B cell (primary cell): ENCODE measurements around the gene TBCD. TPM values are rescaled to one million over a fixed set of nuclear protein-coding genes. Genes with fewer than 3 reads are reported as not detected.

Experiments
- ATAC-seq: fragments of 200-7000 bp; cut with Tn5 transposase; one replicate; pipeline ENCODE4 v1.10.0; 2021; ENCODE audit warnings: low read depth, mild to moderate bottlenecking, moderate number of reproducible peaks, moderate library complexity
- CTCF ChIA-PET: fragments of 350-600 bp; sonication (Branson Sonifier 250); formaldehyde crosslinking; loops from one replicate; lab custom pipeline; 2021; ENCODE audit warnings: antibody characterized with exemption, inconsistent platforms; lab: Charles Lee
- POLR2A ChIA-PET: fragments of 350-600 bp; sonication (Branson Sonifier 250); formaldehyde crosslinking; loops from one replicate; lab custom pipeline; 2021; ENCODE audit warnings: antibody characterized with exemption; lab: Charles Lee
- DNase-seq: peaks from one replicate; pipeline ENCODE4 v3.0.0; 2013
- H2AFZ ChIP-seq: 2 replicates; pipeline ENCODE4 v1.6.1; 2012; ENCODE audit warnings: mild to moderate bottlenecking, low read depth, low read length; ENCODE audit not compliant: insufficient read depth, poor library complexity, severe bottlenecking
- H3K27ac ChIP-seq, 2 donors: 1 replicate in 1 of 2; 2 replicates in 1 of 2; pipeline ENCODE4 v1.5.1; 2012 to 2013; ENCODE audit warnings: low read length in 2 of 2, mild to moderate bottlenecking in 2 of 2, moderate library complexity in 1 of 2
- H3K27me3 ChIP-seq, 4 experiments: fragments of 200-600 bp in 1 of 4; sonication (generic) in 1 of 4; replicated peaks in 1 of 4; 1 replicate in 2 of 4; 2 replicates in 2 of 4; pipeline versions ENCODE4 v1.6.1 to v1.7.0; 2013 to 2016; ENCODE audit warnings: low read length in 3 of 4, mild to moderate bottlenecking in 2 of 4, mixed read lengths in 1 of 4, moderate library complexity in 1 of 4; ENCODE audit not compliant: insufficient read depth in 4 of 4, control insufficient read depth in 3 of 4; ENCODE audit errors: control extremely low read depth in 1 of 4
- H3K36me3 ChIP-seq, 2 experiments: replicated peaks in 1 of 2; 1 replicate in 1 of 2; 2 replicates in 1 of 2; pipeline versions ENCODE4 v1.6.1 to v1.7.1; 2013; ENCODE audit warnings: low read length in 1 of 2; ENCODE audit not compliant: insufficient read depth in 2 of 2, control insufficient read depth in 1 of 2; ENCODE audit errors: control extremely low read depth in 1 of 2, extremely low read depth in 1 of 2
- H3K4me1 ChIP-seq, 2 donors: fragments of 200-600 bp in 1 of 2; sonication (generic) in 1 of 2; 1 replicate in 1 of 2; 2 replicates in 1 of 2; pipeline versions ENCODE4 v1.5.1 to v1.6.1; 2013 to 2017; ENCODE audit warnings: low read length in 2 of 2; ENCODE audit not compliant: control insufficient read depth in 2 of 2, insufficient read depth in 2 of 2
- H3K4me2 ChIP-seq: replicated peaks from 2 replicates; pipeline ENCODE3; 2012; ENCODE audit warnings: mild to moderate bottlenecking, low read depth, low read length; ENCODE audit not compliant: poor library complexity, severe bottlenecking
- H3K4me3 ChIP-seq, 5 experiments: fragments of 200-600 bp in 1 of 5; sonication (generic) in 1 of 5; 1 replicate in 3 of 5; 2 replicates in 2 of 5; pipeline versions ENCODE4 v1.5.1 to v1.7.0; 2011 to 2016; ENCODE audit warnings: low read length in 4 of 5, mild to moderate bottlenecking in 4 of 5, low read depth in 2 of 5, control low read depth in 1 of 5, moderate library complexity in 1 of 5; ENCODE audit not compliant: insufficient read depth in 1 of 5; ENCODE audit errors: control extremely low read depth in 1 of 5, extremely low read depth in 1 of 5
- H3K79me2 ChIP-seq: fragments of 200-600 bp; sonication (generic); one replicate; pipeline ENCODE4 v1.6.0; 2016; ENCODE audit warnings: low read length; ENCODE audit not compliant: control insufficient read depth, insufficient read depth
- H3K9ac ChIP-seq: fragments of 200-600 bp; sonication (generic); 2 replicates; pipeline ENCODE4 v1.6.1; 2017; ENCODE audit warnings: mild to moderate bottlenecking, low read length, moderate library complexity
- H3K9me3 ChIP-seq, 3 donors: one replicate each; pipeline versions ENCODE4 v1.6.1 to v1.7.1; 2013; ENCODE audit warnings: low read length in 2 of 3; ENCODE audit not compliant: control insufficient read depth in 2 of 3, insufficient read depth in 1 of 3; ENCODE audit errors: control extremely low read depth in 1 of 3
- H4K20me1 ChIP-seq: 2 replicates; pipeline ENCODE4 v1.6.0; 2012; ENCODE audit warnings: mild to moderate bottlenecking, low read length; ENCODE audit not compliant: insufficient read depth, control insufficient read depth, poor library complexity, severe bottlenecking
- H3K27ac Mint-ChIP-seq: one replicate; pipeline ENCODE4 v1.8.0; 2021; ENCODE audit warnings: mixed read lengths
- H3K27me3 Mint-ChIP-seq: one replicate; pipeline ENCODE4 v1.8.0; 2021; ENCODE audit warnings: mixed read lengths
- H3K4me1 Mint-ChIP-seq: one replicate; pipeline ENCODE4 v1.8.0; 2021; ENCODE audit warnings: mixed read lengths
- H3K4me3 Mint-ChIP-seq: one replicate; pipeline ENCODE4 v1.8.0; 2021; ENCODE audit warnings: mixed read lengths
- H3K9me3 Mint-ChIP-seq: one replicate; pipeline ENCODE4 v1.8.0; 2022; ENCODE audit warnings: mixed read lengths; ENCODE audit not compliant: insufficient read depth
- CTCF ChIP-seq: fragments of 200-600 bp; IDR thresholded peaks from one replicate; pipeline ENCODE4 v1.8.0; 2022; ENCODE audit warnings: antibody characterized with exemption, mild to moderate bottlenecking
- EZH2 ChIP-seq: IDR thresholded peaks from 2 replicates; pipeline ENCODE4 v1.6.1; 2012; ENCODE audit warnings: borderline replicate concordance, low read depth, mild to moderate bottlenecking, moderate library complexity, low read length; ENCODE audit not compliant: insufficient read depth, poor library complexity, severe bottlenecking
- WGBS: methylation state at CpG from one replicate; pipeline ENCODE4 v1.1.5; 2013; ENCODE audit warnings: missing lambda C conversion rate; ENCODE audit not compliant: insufficient coverage; 5-methylcytosine and 5-hydroxymethylcytosine counted together
- intact Hi-C: fragments of 100-400 bp; cut with micrococcal nuclease; formaldehyde crosslinking; loops from one replicate; pipeline ENCODE4 v1.10.0; 2022
- polyA plus RNA-seq: library from polyadenylated mRNA; depleted of rRNA; stranded (reverse); fragments of >200 nt; gene quantifications from 2 replicates; pipeline ENCODE4 v1.2.3, GENCODE V29; 2012
- total RNA-seq, 2 donors: library from RNA; stranded (reverse); fragments of 120-200 nt in 1 of 2; gene quantifications; 1 replicate in 1 of 2; 2 replicates in 1 of 2; pipeline versions ENCODE4 v1.2.3 to v1.2.4, GENCODE V29; 2013 to 2022

The TBCD gene
- total and polyA plus RNA-seq, 2 donors (not counting 1 experiment from before 2014, with no cell fraction given), result 60.8 to 101 TPM

- Histone ChIP-seq H3K4me3 (no peak overlapping the region), H3K79me2 (no peaks in the 10 kb centered on the region), H3K36me3 (no peaks in the 10 kb centered on the region), H2AFZ (no peak overlapping the region), H3K9me3 (no peaks in the 10 kb centered on the region), H3K27me3 (no peaks in the 10 kb centered on the region), H3K4me2 (no peak overlapping the region), H3K4me1 (no peaks in the 10 kb centered on the region), H4K20me1 (no peaks in the 10 kb centered on the region), H3K27ac (no peak overlapping the region), H3K9ac (no peak overlapping the region)
- no peak overlapping the region for H3K27ac Mint-ChIP-seq
- ChIA-PET CTCF (interaction anchor here (0.7 to 2.7 kb wide), 2 partner anchors 23 to 25 kb away, joined by 3 to 11 read pairs; no protein-coding TSS in a partner anchor), POLR2A (interaction anchor here (0.7 kb wide), 1 partner anchor 18 kb away, joined by 3 read pairs; no protein-coding TSS in a partner anchor)
- DNase-seq (no peak), ATAC-seq (no peak)
- H3K4me3 Mint-ChIP-seq, result no peak overlapping the region
- intact Hi-C loops, result no loop called here
- no peaks in the 10 kb centered on the region for H3K9me3 Mint-ChIP-seq
- no peak for TF ChIP-seq CTCF
- no peak for TF ChIP-seq EZH2
- H3K27me3 Mint-ChIP-seq, result no peaks in the 10 kb centered on the region
- no peaks in the 10 kb centered on the region for H3K4me1 Mint-ChIP-seq
- WGBS, result 99% methylated on average over 14 of the region's 17 CpGs
These were observed 86.7 kb downstream of the TBCD start for GRCh38 chr17:82838386-82839063.

- H3K4me1 ChIP-seq, result no peaks in the 10 kb centered on the region
- no peaks in the 10 kb centered on the region for H3K27me3 Mint-ChIP-seq
- no peak within 1 kb of the TSS for H2AFZ ChIP-seq
- H3K9ac ChIP-seq, result no peak within 1 kb of the TSS
- no peaks in the 10 kb centered on the region for H3K36me3 ChIP-seq
- no peaks in the 10 kb centered on the region for H3K79me2 ChIP-seq
- no peaks in the 10 kb centered on the region for H3K27me3 ChIP-seq
- no peaks in the 10 kb centered on the region for H3K4me1 Mint-ChIP-seq
- no peaks in the 10 kb centered on the region for H3K9me3 Mint-ChIP-seq
- WGBS, result 98% methylated on average over 24 of the region's 25 CpGs
- H3K4me3 ChIP-seq, result no peak within 1 kb of the TSS
- no peaks in the 10 kb centered on the region for H4K20me1 ChIP-seq
- POLR2A ChIA-PET, result no interaction called here
- ATAC-seq, result no peak
- TF ChIP-seq CTCF, result no peak
- no peak for TF ChIP-seq EZH2
- no peaks in the 10 kb centered on the region for H3K9me3 ChIP-seq
- H3K27ac ChIP-seq, result no peak within 1 kb of the TSS
- no peak for DNase-seq
- CTCF ChIA-PET, result no interaction called here
- intact Hi-C loops, result no loop called here
- H3K4me3 Mint-ChIP-seq, result no peak within 1 kb of the TSS
- no peak within 1 kb of the TSS for H3K27ac Mint-ChIP-seq
- no peak within 1 kb of the TSS for H3K4me2 ChIP-seq
These were observed 87.9 kb downstream of the TBCD start, which contains the start of gene ZNF750 for GRCh38 chr17:82839617-82840292. TSS of gene ZNF750 (minus strand) at chr17:82840022. CDS start at chr17:82832454, 7,568 bp downstream.
